ENCODE measurements around the gene PAN3. TPM values are rescaled to one million over a fixed set of nuclear protein-coding genes. Genes with fewer than 3 reads are reported as not detected.
"Not testable (repeated sequence)": the region's sequence is repeated elsewhere in the genome, so short reads cannot be mapped to it uniquely, and the experiment has no call there.

The PAN3 gene
- total RNA-seq, 1 donor from 2014 or later, result 34.5 TPM

- Histone ChIP-seq H3K4me3 (peak overlapping the region; percentile 81 to 95), H3K27me3 (no peaks in the 10 kb centered on the region), H3K4me1 (peaks cover 0 to 16% of the 10 kb centered on the region in 2 donors), H3K27ac (peak overlapping the region in 1 of 2 donors; percentile 90), H3K9me3 (no peaks in the 10 kb centered on the region), H3K36me3 (no peaks in the 10 kb centered on the region)
- TF ChIP-seq, protein P1, sequence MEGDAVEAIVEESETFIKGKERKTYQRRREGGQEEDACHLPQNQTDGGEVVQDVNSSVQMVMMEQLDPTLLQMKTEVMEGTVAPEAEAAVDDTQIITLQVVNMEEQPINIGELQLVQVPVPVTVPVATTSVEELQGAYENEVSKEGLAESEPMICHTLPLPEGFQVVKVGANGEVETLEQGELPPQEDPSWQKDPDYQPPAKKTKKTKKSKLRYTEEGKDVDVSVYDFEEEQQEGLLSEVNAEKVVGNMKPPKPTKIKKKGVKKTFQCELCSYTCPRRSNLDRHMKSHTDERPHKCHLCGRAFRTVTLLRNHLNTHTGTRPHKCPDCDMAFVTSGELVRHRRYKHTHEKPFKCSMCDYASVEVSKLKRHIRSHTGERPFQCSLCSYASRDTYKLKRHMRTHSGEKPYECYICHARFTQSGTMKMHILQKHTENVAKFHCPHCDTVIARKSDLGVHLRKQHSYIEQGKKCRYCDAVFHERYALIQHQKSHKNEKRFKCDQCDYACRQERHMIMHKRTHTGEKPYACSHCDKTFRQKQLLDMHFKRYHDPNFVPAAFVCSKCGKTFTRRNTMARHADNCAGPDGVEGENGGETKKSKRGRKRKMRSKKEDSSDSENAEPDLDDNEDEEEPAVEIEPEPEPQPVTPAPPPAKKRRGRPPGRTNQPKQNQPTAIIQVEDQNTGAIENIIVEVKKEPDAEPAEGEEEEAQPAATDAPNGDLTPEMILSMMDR (IDR thresholded peaks at IDR 0.05), result no peak
- no peak for DNase-seq (ENCODE audit: low spot score in 2 of 2)
- intact Hi-C loops (cut with DNase I), result no loop called here
These were observed 2.2 kb downstream of the PAN3 start for GRCh38 chr13:28140433-28141125.

DNA sequence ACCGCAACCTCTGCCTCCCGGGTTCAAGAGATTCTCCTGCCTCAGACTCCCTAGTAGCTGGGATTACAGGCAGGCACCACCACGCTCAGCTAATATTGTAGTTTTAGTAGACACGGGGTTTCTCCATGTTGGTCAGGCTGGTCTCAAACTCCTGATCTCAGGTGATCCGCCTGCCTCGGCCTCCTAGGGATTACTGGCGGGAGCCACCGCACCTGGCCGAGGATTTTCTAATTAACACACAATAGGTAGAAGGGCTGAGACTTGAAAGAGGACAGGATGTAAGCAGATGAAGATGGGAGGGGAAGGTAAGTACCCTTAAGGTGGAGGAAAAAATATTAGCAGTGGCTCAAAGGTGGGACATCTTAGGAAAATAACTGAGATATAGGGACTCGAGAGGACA lies 3.2 kb downstream of the PAN3 start:
- H3K27ac ChIP-seq; intact Hi-C loops (cut with DNase I); H3K36me3 ChIP-seq; H3K27me3 ChIP-seq; DNase-seq (ENCODE audit: low spot score in 2 of 2); H3K4me3 ChIP-seq; H3K9me3 ChIP-seq: not testable (repeated sequence)
- H3K4me1 ChIP-seq, result peaks cover 0 to 16% of the 10 kb centered on the region in 2 donors

GRCh38 chr13:28145049-28145448 lies 6.7 kb downstream of the PAN3 start:
- intact Hi-C loops (cut with DNase I), result no loop called here
- no peak overlapping the region for H3K27ac ChIP-seq
- H3K9me3 ChIP-seq, result no peaks in the 10 kb centered on the region
- H3K4me3 ChIP-seq, result no peak overlapping the region
- H3K36me3 ChIP-seq, result no peaks in the 10 kb centered on the region
- no peak for DNase-seq (ENCODE audit: low spot score in 2 of 2)
- TF ChIP-seq, protein P1 (IDR thresholded peaks at IDR 0.05), result no peak
- peaks cover 0 to 7% of the 10 kb centered on the region in 2 donors for H3K4me1 ChIP-seq
- H3K27me3 ChIP-seq, result no peaks in the 10 kb centered on the region

GRCh38 chr13:28147495-28147894 lies 9.2 kb downstream of the PAN3 start:
- H3K36me3 ChIP-seq, result no peaks in the 10 kb centered on the region
- DNase-seq (ENCODE audit: low spot score in 2 of 2), result no peak
- intact Hi-C loops (cut with DNase I), result no loop called here
- H3K27me3 ChIP-seq, result no peaks in the 10 kb centered on the region
- H3K4me1 ChIP-seq, result peaks cover 0 to under 1% of the 10 kb centered on the region in 2 donors
- H3K4me3 ChIP-seq, result no peak overlapping the region
- no peaks in the 10 kb centered on the region for H3K9me3 ChIP-seq
- no peak overlapping the region for H3K27ac ChIP-seq
- TF ChIP-seq, protein P1 (IDR thresholded peaks at IDR 0.05), result no peak

- Histone ChIP-seq H3K4me3 (no peak overlapping the region), H3K36me3 (no peaks in the 10 kb centered on the region), H3K27me3 (no peaks in the 10 kb centered on the region), H3K4me1 (peaks cover 0 to 3% of the 10 kb centered on the region in 2 donors), H3K9me3 (peaks cover 0 to 5% of the 10 kb centered on the region in 2 donors), H3K27ac (no peak overlapping the region)
- TF ChIP-seq, protein P1 (IDR thresholded peaks at IDR 0.05), result no peak
- intact Hi-C loops (cut with DNase I), result no loop called here
- no peak for DNase-seq (ENCODE audit: low spot score in 2 of 2)
These were observed 20.7 kb downstream of the PAN3 start for GRCh38 chr13:28159057-28159456.

GRCh38 chr13:28161370-28161769 lies 23.0 kb downstream of the PAN3 start:
- no peaks in the 10 kb centered on the region for H3K36me3 ChIP-seq
- peaks cover 0 to 5% of the 10 kb centered on the region in 2 donors for H3K9me3 ChIP-seq
- no peak for DNase-seq (ENCODE audit: low spot score in 2 of 2)
- intact Hi-C loops (cut with DNase I), result no loop called here
- H3K27me3 ChIP-seq, result no peaks in the 10 kb centered on the region
- H3K4me3 ChIP-seq, result no peak overlapping the region
- H3K27ac ChIP-seq, result no peak overlapping the region
- TF ChIP-seq, protein P1 (IDR thresholded peaks at IDR 0.05), result no peak
- H3K4me1 ChIP-seq, result peaks cover 0 to 3% of the 10 kb centered on the region in 2 donors
